DND-41 (cell line): ENCODE data around the gene PRODH2.
"Not testable (repeated sequence)": the region's sequence is repeated elsewhere in the genome, so short reads cannot be mapped to it uniquely, and the experiment has no call there.

ENCODE experiments used
- ATAC-seq: fragments of 200-7000 bp; cut with Tn5 transposase; 3 replicates; pipeline ENCODE4 v1.9.1; 2021; ENCODE audit warnings: low read depth; ENCODE audit not compliant: insufficient read depth
- DNase-seq: peaks from one replicate; pipeline ENCODE4 v3.0.0-alpha.2; 2020
- H2AFZ ChIP-seq: 2 replicates; pipeline ENCODE4 v1.6.0; 2012; ENCODE audit warnings: low read depth, low read length
- H3K27ac ChIP-seq: 2 replicates; pipeline ENCODE4 v1.5.1; 2012; ENCODE audit warnings: low read length, inconsistent platforms
- H3K27me3 ChIP-seq: fragments of 200-600 bp; sonication (generic); 2 replicates; pipeline ENCODE4 v1.6.0; 2012; ENCODE audit warnings: low read length, mild to moderate bottlenecking, inconsistent platforms; ENCODE audit not compliant: insufficient read depth, poor library complexity
- H3K36me3 ChIP-seq: 2 replicates; pipeline ENCODE4 v1.5.1; 2012; ENCODE audit warnings: low read length, inconsistent platforms; ENCODE audit not compliant: insufficient read depth
- H3K4me1 ChIP-seq: 2 replicates; pipeline ENCODE4 v1.5.1; 2012; ENCODE audit warnings: mild to moderate bottlenecking, low read length; ENCODE audit not compliant: insufficient read depth
- H3K4me2 ChIP-seq: 2 replicates; pipeline ENCODE4 v1.6.0; 2012; ENCODE audit warnings: mild to moderate bottlenecking, moderate library complexity, low read length, inconsistent platforms; ENCODE audit not compliant: insufficient read depth
- H3K4me3 ChIP-seq, 2 experiments: fragments of 200-600 bp in 1 of 2; shearing (Covaris generic) in 1 of 2; 2 replicates each; pipeline ENCODE4 v1.5.1; 2012 to 2016; ENCODE audit warnings: inconsistent platforms in 2 of 2, low read length in 2 of 2, mild to moderate bottlenecking in 2 of 2, low read depth in 1 of 2, moderate library complexity in 1 of 2
- H3K79me2 ChIP-seq: 2 replicates; pipeline ENCODE4 v1.6.0; 2012; ENCODE audit warnings: low read length, inconsistent platforms; ENCODE audit not compliant: insufficient read depth
- H3K9ac ChIP-seq: 2 replicates; pipeline ENCODE4 v1.6.0; 2012; ENCODE audit warnings: low read depth, mild to moderate bottlenecking, inconsistent platforms, low read length, moderate library complexity
- H3K9me3 ChIP-seq: 2 replicates; pipeline ENCODE4 v1.5.1; 2012; ENCODE audit warnings: low read length, moderate library complexity, mild to moderate bottlenecking, inconsistent platforms; ENCODE audit not compliant: insufficient read depth, severe bottlenecking
- H4K20me1 ChIP-seq: 2 replicates; pipeline ENCODE4 v1.6.0; 2012; ENCODE audit warnings: low read length; ENCODE audit not compliant: insufficient read depth
- CTCF ChIP-seq: IDR thresholded peaks from 2 replicates; pipeline ENCODE4 v1.5.1; 2012; ENCODE audit warnings: borderline replicate concordance, low read length, moderate library complexity, mild to moderate bottlenecking; ENCODE audit not compliant: poor library complexity, severe bottlenecking; ENCODE audit errors: extremely low read depth
- EZH2 ChIP-seq: IDR thresholded peaks from 3 replicates; pipeline ENCODE4 v1.6.1; 2012; ENCODE audit warnings: borderline replicate concordance, low read depth, mild to moderate bottlenecking, moderate library complexity, low read length, inconsistent platforms; ENCODE audit not compliant: severe bottlenecking

The PRODH2 gene

DNA sequence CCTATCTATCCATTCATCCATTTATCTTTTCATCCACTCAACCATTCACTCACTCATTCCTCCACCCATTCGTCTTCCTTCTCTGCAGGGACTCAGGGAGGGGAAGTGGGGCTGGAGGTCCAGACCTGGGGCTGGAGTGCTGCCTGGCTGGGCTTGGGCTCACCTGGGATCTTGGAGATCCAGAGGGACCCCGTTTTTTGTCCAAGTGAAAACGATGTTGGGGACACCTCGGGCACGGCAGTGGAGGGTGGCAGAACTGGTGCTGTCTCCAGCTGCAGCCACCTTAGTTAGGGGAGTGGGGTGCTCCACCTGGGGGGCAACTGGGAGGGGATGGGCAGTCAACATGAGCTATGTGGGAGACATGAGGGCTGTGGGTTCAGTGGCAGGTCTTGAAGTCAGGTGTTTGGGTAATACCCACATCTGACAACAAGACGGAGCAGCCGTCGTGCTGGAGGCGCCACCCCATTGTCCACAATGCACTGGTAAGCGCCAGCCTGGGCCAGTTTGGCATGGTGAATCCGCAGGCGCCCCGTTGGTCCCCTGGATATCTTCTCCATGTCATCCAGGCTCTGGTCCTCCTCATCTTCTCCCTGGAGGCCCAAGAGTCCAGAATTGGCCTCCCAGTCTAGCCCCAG lies 29.4 kb upstream of the PRODH2 start:
- Histone ChIP-seq H3K9me3 (no peaks in the 10 kb centered on the region), H4K20me1 (no peaks in the 10 kb centered on the region), H3K4me3 (no peak overlapping the region), H3K9ac (no peak overlapping the region), H3K27me3 (no peaks in the 10 kb centered on the region), H3K79me2 (no peaks in the 10 kb centered on the region), H3K4me1 (no peaks in the 10 kb centered on the region), H3K4me2 (no peak overlapping the region), H3K36me3 (no peaks in the 10 kb centered on the region), H2AFZ (no peak overlapping the region), H3K27ac (no peak overlapping the region)
- ATAC-seq, result no peak
- DNase-seq, result no peak
- TF ChIP-seq CTCF (no peak), EZH2 (no peak)

GRCh38 chr19:35836096-35836495 lies 23.5 kb upstream of the PRODH2 start:
- H3K27ac ChIP-seq, ATAC-seq, H3K4me1 ChIP-seq, H3K9me3 ChIP-seq, H4K20me1 ChIP-seq, H3K9ac ChIP-seq, H3K79me2 ChIP-seq, H2AFZ ChIP-seq, H3K36me3 ChIP-seq, DNase-seq, H3K4me2 ChIP-seq, H3K27me3 ChIP-seq, H3K4me3 ChIP-seq: not testable (repeated sequence)

DNA sequence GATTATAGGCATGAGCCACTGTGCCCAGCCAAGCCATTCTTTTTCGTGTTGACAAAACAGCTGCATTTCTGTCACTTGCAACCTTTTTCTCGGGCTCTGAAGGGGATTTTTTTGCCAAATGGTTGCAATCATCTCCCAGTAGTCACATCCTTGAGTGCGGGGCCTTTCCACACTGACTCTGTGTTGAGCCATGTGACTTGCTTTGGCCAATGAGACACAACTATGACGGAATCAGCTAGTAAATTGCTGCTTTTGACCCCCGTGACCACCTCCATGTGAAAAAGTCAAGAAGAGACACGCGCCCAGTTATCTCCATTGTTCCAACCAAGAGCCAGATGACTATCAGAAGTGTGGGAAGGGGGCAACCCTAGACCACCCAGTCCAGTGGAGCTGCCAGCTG lies 21.3 kb upstream of the PRODH2 start:
- Histone ChIP-seq H3K27me3 (no peaks in the 10 kb centered on the region), H2AFZ (no peak overlapping the region), H4K20me1 (peaks cover 6% of the 10 kb centered on the region; the same call in 1 of the 2 replicates), H3K9me3 (no peaks in the 10 kb centered on the region), H3K4me1 (no peaks in the 10 kb centered on the region), H3K9ac (no peak overlapping the region), H3K36me3 (no peaks in the 10 kb centered on the region), H3K4me3 (no peak overlapping the region), H3K79me2 (no peaks in the 10 kb centered on the region), H3K27ac (no peak overlapping the region), H3K4me2 (no peak overlapping the region)
- ATAC-seq (no peak), DNase-seq (no peak)
- TF ChIP-seq EZH2, result no peak
- TF ChIP-seq CTCF, result no peak

DNA sequence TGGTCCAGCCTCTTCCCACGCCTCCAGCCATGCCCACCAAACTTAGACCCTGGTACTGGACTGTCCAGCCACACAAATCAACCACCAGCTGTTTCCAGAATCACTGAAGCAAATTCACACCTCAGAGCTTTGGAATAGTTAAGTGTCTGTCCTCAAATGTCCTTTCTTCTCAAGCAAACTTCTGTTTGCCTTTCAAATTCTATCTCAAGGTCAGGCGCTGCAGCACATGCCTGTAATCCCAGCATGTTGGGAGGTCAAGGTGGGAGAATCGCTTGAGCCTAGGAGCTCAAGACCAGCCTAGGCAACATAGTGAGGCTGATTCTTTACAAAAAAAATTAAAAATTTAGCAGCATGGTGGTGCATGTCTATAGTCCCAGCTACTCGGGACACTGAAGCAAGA lies 19.4 kb upstream of the PRODH2 start:
- Histone ChIP-seq H2AFZ (no peak overlapping the region), H3K4me3 (no peak overlapping the region), H3K9ac (no peak overlapping the region), H3K27me3 (no peaks in the 10 kb centered on the region), H4K20me1 (peaks cover 6% of the 10 kb centered on the region; the same call in 1 of the 2 replicates), H3K79me2 (no peaks in the 10 kb centered on the region), H3K4me1 (no peaks in the 10 kb centered on the region), H3K27ac (no peak overlapping the region), H3K4me2 (no peak overlapping the region), H3K36me3 (no peaks in the 10 kb centered on the region), H3K9me3 (no peaks in the 10 kb centered on the region)
- DNase-seq (no peak), ATAC-seq (no peak)
- TF ChIP-seq CTCF, result no peak
- no peak for TF ChIP-seq EZH2
